NK-92 (cell line): ENCODE data around the gene DIDO1.
"Not testable (repeated sequence)": the region's sequence is repeated elsewhere in the genome, so short reads cannot be mapped to it uniquely, and the experiment has no call there.

ENCODE experiments used
- DNase-seq: peaks from one replicate; lab custom pipeline; 2025; ENCODE audit not compliant: unreplicated experiment; lab: John Stamatoyannopoulos, UW

Gene DIDO1

GRCh38 chr20:62858058-62858830 lies 68.1 kb downstream of the DIDO1 start:
- DNase-seq, result no peak

GRCh38 chr20:62856931-62857619 lies 69.2 kb downstream of the DIDO1 start:
- no peak for DNase-seq

GRCh38 chr20:62855120-62855519 lies 71.2 kb downstream of the DIDO1 start:
- no peak for DNase-seq

- DNase-seq, result no peak
Measured at GRCh38 chr20:62854121-62854520, 72.2 kb downstream of the DIDO1 start.

- DNase-seq, result not testable (repeated sequence)
Measured at GRCh38 chr20:62853304-62853703, 73.0 kb downstream of the DIDO1 start.

GRCh38 chr20:62852841-62853240 lies 73.5 kb downstream of the DIDO1 start:
- no peak for DNase-seq

- no peak for DNase-seq
Measured at GRCh38 chr20:62852196-62852595, 74.1 kb downstream of the DIDO1 start.

- DNase-seq, result no peak
Measured at GRCh38 chr20:62850333-62850974, 75.9 kb downstream of the DIDO1 start.

- DNase-seq, result no peak
Measured at GRCh38 chr20:62849431-62849830, 76.9 kb downstream of the DIDO1 start.

GRCh38 chr20:62848917-62849316 lies 77.4 kb downstream of the DIDO1 start:
- DNase-seq, result not testable (repeated sequence)

GRCh38 chr20:62846166-62846890 lies 80.0 kb downstream of the DIDO1 start:
- no peak for DNase-seq

GRCh38 chr20:62845416-62846160 lies 80.7 kb downstream of the DIDO1 start:
- DNase-seq, result no peak

GRCh38 chr20:62844182-62844581 lies 82.1 kb downstream of the DIDO1 start:
- no peak for DNase-seq

GRCh38 chr20:62843656-62844055 lies 82.6 kb downstream of the DIDO1 start:
- DNase-seq, result no peak

- DNase-seq, result no peak
Measured at GRCh38 chr20:62841705-62842212, 84.5 kb downstream of the DIDO1 start.

- no peak for DNase-seq
Measured at GRCh38 chr20:62840244-62841197, 85.8 kb downstream of the DIDO1 start.

GRCh38 chr20:62839816-62840215 lies 86.5 kb downstream of the DIDO1 start:
- DNase-seq, result no peak

GRCh38 chr20:62839261-62839660 lies 87.0 kb downstream of the DIDO1 start:
- no peak for DNase-seq

GRCh38 chr20:62838128-62838891 lies 88.0 kb downstream of the DIDO1 start:
- DNase-seq, result no peak
